Measurements from ENCODE around the gene ADCK2. TPM values are rescaled to one million over a fixed set of nuclear protein-coding genes. Genes with fewer than 3 reads are reported as not detected.

ADCK2 gene
- total RNA-seq (2022; extraction: Qiagen RNA extraction), result 18.2 to 21.3 TPM (median 20.4 TPM) in 5 replicates

GRCh38 chr7:140672382-140673062 lies at the start of gene ADCK2:
ADCK2 (plus strand) TSS chr7:140672945; CDS start chr7:140673331, 386 bp downstream.

GRCh38 chr7:140640727-140641523 lies 31.8 kb upstream of the ADCK2 start, which contains the start of gene DENND2A:
DENND2A (minus strand) TSS chr7:140640813; CDS start chr7:140602397, 38,416 bp downstream.

GRCh38 chr7:140696680-140697446 lies 24.1 kb downstream of the ADCK2 start, which contains the start of gene NDUFB2:
NDUFB2 (plus strand) TSS chr7:140696708; CDS start chr7:140696745, 37 bp downstream.

Other genes starting within 250 kb of the ADCK2 start
- 49.3 to 71.5 TPM (median 53.2 TPM) in 5 replicates for gene MKRN1, start 193.4 kb upstream of the ADCK2 start, total RNA-seq (2022; extraction: Qiagen RNA extraction)
- 0.45 to 0.91 TPM (median 0.68 TPM) in 5 replicates for gene DENND2A, start 32.1 kb upstream of the ADCK2 start, total RNA-seq (2022; extraction: Qiagen RNA extraction)
- 369 to 415 TPM (median 390 TPM) in 5 replicates for gene NDUFB2, start 23.8 kb downstream of the ADCK2 start, total RNA-seq (2022; extraction: Qiagen RNA extraction)